NCI-H146 (cell line): ENCODE results near the gene ESYT3.
"Not testable (repeated sequence)": the region's sequence is repeated elsewhere in the genome, so short reads cannot be mapped to it uniquely, and the experiment has no call there.

ENCODE experiments used
- DNase-seq: peaks from one replicate; lab custom pipeline; 2025; lab: John Stamatoyannopoulos, UW

ESYT3 gene

GRCh38 chr3:138412821-138413551 lies 21.4 kb upstream of the ESYT3 start:
- DNase-seq, result no peak

GRCh38 chr3:138416236-138416635 lies 18.2 kb upstream of the ESYT3 start:
- DNase-seq, result not testable (repeated sequence)

DNA sequence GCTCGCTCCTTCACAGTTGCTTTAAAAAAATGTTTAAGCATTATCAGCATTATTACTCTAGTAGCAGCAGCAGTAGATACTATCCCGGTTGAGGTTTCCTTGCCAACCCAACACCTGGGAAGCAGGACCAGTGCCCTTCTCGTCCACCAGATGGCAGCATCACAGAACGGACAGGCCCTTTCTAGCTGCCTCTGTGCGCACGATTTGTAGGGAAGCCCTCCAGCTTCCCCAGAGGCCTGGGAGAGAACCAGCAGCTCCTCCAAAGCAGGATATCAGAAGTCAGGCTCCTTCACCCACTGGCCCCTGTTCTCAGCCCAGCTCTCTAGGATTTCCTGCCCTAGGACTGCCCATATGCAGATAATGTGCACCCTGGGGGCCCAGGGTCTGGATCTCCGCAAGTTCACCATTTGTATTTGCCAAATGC lies 16.8 kb upstream of the ESYT3 start:
- peak; percentile 95 for DNase-seq

GRCh38 chr3:138418601-138419206 lies 15.7 kb upstream of the ESYT3 start:
- peak; percentile 72 for DNase-seq

DNA sequence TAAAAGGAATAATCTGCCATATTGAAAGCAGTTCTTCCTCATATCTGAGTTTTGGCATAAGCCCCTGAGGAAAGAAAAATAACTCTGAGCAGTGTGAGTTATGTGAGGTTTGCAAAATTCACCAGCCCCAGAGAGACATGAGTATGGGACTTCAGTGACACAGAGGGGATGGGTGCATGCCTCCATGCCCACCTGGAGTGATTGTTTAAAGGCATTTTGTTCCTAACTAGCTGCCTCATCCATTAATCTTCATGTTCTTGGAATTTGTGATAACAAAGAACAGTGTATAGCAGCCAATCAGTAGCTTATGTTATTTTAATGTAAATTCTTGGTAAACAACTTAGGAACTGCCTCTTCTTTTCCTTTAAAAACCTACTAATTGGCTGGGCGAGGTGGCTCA lies 11.1 kb upstream of the ESYT3 start:
- no peak for DNase-seq

- no peak for DNase-seq
Observed at GRCh38 chr3:138424323-138424722, 10.1 kb upstream of the ESYT3 start.

DNA sequence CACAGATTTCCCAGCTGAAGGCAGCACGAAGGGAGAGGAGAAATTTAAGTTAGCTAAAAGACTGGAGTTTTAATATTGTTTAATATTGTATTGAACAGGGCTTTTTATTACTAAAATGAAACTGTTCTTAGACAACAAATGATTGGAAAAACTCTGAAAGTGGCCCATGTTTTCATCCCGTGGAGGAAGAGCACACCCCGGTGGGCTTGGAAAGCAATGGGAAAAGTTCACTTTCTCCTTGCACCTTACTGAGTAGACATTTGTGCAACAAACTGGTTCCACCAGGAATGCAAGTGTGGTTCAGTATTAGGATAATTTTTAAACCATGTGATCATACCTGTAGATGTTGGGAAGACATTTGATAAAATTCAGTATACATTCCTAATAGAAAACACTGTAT lies 8.2 kb upstream of the ESYT3 start:
- DNase-seq, result peak; percentile 38

GRCh38 chr3:138426754-138427153 lies 7.7 kb upstream of the ESYT3 start:
- not testable (repeated sequence) for DNase-seq

DNA sequence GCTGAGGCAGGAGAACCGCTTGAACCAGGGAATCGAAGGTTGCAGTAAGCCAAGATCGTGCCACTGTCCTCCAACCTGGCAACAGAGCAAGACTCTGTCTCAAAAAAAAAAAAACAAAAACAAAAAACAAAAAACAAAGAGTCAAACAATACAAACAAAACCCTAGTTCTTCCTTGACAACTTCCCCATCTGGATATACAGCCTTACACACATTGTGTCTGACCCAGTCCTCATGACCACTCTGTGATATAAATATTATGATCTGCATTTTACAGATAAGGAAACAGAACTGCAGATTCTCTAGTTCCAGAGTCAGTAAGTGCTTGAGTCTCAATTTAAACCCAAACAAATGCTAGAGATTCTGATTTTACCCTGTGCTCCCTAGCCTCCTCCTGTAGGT lies 4.8 kb upstream of the ESYT3 start:
- no peak for DNase-seq

DNA sequence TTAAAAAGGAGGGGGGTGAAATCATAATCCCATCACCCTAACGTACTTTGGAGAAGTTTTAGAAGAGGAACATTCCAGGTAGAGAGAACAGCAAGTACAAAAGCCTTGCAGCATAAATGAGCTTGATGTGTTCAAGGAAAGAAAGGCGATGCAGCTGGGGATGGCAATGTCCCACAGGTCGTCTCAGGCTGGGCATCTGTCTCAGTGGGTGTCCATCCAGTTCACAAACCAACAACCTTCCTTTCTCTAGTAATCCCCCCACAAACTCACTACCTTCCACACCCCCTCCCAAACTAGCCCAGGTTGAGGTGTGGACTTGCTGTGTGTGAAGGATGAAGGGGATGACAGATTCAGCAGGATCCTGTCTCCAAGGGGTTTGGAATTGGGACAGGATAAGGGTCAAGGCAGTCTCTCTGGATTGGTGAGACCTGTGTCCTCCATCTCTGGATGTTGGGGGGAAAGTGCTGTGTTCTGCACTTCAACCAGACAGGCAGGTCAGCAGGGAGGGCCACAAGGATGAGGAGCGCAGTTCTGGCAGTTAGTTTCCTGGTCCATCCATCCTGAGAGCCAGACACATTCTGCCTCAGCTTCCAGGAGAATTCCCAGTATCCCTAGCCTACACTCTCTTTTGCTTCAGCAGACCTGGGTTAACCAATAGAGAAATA lies 1.7 kb upstream of the ESYT3 start:
- DNase-seq, result no peak

- no peak for DNase-seq
Observed at GRCh38 chr3:138433892-138434275, 532 bp upstream of the ESYT3 start.

DNA sequence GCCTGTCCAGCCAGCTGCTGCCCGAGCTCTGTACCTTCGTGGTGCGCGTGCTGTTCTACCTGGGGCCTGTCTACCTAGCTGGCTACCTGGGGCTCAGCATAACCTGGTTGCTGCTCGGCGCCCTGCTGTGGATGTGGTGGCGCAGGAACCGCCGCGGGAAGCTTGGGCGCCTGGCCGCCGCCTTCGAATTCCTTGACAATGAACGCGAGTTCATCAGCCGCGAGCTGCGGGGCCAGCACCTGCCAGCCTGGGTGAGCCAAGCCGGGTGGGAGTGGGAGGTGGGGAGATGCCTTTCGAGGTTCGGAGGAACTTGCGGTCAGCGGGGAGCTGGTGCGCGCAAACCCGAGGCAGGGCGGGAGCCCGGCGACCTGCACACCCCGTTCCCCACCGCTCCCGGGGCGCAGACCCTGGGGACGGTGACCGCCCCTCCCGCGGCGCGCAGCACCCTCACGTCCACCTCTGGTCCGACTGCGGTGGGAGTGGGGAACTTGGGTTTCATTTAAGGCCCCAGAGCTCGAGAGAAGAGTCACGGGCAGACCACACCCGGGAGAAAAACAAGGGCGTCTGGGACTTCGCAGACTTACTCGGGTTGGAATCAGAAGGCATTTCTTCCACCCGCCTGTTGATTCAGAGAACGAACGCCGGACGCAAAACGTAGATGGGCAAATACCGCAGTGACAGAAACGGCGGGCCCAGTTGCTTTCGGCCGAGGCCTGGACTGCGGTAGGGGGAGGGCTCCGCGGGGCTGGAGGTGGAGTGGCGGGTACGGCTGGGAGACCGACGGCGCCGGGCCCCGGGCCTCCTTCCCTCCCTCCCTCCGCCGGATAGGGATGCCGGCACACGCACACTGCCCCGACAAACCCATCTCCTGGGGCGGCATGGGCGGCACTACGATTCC lies 708 bp downstream of the ESYT3 start:
- peak; percentile 87 for DNase-seq

DNA sequence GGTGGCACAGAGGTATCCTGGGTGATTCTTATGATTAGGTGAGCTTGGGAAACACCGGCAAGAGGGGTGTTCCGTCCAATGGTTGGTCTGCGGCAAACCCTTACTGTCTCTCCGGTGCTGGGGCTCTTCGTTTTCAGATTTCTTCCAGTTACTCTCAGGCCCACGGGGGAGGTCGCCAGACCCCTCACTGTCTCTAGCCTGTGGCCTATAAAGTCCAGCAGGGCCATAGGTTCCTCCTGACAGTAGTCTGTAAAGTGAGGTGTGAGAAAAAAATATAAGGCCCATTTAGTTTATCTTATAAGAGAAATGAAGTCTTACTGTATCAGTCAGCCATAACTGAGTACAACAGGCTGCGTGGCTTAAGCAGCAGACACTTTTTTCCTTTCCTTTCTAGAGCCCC lies 1.4 kb downstream of the ESYT3 start:
- DNase-seq, result no peak

- no peak for DNase-seq
Observed at GRCh38 chr3:138437281-138437680, 2.9 kb downstream of the ESYT3 start.

- DNase-seq, result no peak
Observed at GRCh38 chr3:138438896-138439295, 4.5 kb downstream of the ESYT3 start.

DNA sequence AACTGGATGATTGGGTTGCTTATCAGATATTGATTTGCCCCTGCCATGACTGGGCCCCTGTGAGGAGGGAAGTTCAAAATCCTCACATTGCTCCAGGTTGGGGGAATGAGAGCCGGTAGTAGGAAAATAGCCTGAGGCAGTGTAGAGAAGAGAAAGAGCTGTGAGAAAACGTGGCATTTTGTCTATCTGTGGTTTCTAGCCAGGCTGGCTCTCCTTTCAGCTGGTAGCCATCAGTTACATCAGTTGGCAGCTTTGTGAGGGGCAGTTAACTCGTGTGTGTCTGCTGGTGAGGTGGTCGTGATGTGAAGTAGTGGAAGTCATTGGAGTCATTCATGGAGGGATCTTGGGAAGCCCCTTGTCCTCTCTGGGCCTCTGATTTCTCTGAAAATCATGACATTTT lies 5.2 kb downstream of the ESYT3 start:
- no peak for DNase-seq

- DNase-seq, result no peak
Observed at GRCh38 chr3:138440121-138440521, 5.7 kb downstream of the ESYT3 start.

- DNase-seq, result no peak
Observed at GRCh38 chr3:138440596-138440995, 6.2 kb downstream of the ESYT3 start.

DNA sequence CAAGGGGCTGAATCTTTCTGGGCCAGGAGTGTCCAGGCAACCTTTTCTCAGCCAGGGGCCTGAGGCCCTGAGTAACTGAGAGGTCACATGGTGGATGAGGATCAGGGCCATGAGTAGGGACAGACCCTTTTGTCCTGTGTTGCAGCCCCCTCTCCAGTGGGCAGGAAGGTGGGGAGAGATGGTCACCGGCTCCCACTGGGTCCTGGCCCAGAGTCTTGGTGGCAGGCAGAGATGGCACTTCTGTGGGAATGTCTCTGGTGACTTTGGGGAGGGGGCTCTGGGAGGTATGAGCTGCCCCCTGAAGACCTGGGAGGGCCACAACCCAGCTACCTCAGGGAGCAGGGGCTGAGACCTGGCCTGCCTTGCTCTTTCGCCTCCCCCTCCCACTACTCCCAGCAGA lies 6.8 kb downstream of the ESYT3 start:
- no peak for DNase-seq

- no peak for DNase-seq
Observed at GRCh38 chr3:138441742-138442141, 7.3 kb downstream of the ESYT3 start.

- DNase-seq, result no peak
Observed at GRCh38 chr3:138442433-138442832, 8.0 kb downstream of the ESYT3 start.

DNA sequence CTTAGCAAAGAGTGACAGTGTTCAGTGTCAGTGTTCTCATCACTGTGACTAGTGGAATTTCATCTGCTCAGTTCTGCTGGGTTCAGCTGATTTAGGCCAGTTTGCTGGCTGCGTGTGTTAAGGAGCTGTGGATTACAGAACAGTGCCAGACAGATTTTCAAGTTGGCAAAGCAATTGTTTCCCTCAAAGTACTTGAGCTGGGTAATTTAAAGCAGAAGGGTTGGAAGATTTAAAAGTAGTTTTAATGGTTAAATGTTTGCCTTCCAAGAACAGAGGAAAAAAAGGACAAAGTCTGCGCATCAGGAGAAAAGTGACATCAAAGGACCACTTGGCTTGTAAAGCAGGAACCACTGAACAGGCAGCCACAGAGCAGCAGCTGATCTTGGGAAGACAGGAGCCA lies 8.7 kb downstream of the ESYT3 start:
- no peak for DNase-seq
